Activated naive CD8-positive, alpha-beta T cell treated with anti-CD3 and anti-CD28 coated beads, Interleukin-2, amount 50 U/mL, for 16 hours (primary cell): ENCODE measurements around the gene ATG14.

ENCODE experiments used
- DNase-seq: peaks from one replicate; pipeline ENCODE4 v3.0.0-alpha.2; 2020; ENCODE audit warnings: low read depth, low spot score

ATG14 gene

DNA sequence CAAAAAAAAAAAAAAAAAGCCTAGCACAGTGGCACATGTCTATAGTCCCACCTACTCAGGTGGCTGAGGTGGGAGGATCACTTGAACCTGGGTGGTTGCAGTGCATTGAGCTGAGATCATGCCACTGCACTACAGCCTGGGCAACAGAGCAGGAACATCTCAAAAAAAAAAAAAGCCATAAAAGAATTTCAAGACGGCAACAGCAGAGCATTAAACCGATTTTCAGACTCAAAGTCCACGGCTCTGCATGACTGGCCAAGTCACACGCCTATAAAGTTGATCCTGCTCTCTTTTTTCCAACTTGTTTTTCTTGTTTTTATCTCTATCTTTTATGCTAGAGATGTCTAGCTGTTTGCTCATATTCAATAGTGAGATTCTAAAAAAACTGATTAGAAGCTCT is 95.1 kb downstream of the ATG14 start:
- DNase-seq, result no peak
